Ecto neural progenitor cell (in vitro differentiated cells): Measurements from ENCODE around the gene NPHP4.
"Not testable (repeated sequence)": the region's sequence is repeated elsewhere in the genome, so short reads cannot be mapped to it uniquely, and the experiment has no call there.

Experiments used
- DNase-seq: peaks from one replicate; pipeline ENCODE4 v3.0.0-alpha.2; 2018; ENCODE audit warnings: low spot score

Gene NPHP4

GRCh38 chr1:5855196-5855897, 136.9 kb downstream of the NPHP4 start:
- DNase-seq = no peak

- DNase-seq = no peak
Measured at GRCh38 chr1:5854754-5855153, 137.5 kb downstream of the NPHP4 start.

DNA sequence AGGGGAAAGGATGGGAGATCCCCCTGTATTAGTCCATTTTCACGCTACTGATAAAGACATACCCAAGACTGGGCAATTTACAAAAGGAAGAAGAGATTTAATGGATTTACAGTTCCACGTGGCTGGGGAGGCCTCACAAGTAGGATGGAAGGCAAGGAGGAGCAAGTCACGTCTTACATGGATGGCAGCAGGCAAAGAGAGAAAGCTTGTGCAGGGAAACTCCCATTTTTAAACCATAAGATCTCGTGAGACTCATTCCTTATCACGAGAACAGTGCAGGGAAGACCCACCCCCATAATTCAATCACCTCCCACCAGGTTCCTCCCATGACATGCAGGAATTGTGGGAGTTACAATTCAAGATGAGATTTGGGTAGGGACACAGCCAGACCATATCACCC, 138.4 kb downstream of the NPHP4 start:
- DNase-seq = not testable (repeated sequence)

GRCh38 chr1:5850503-5850902, 141.7 kb downstream of the NPHP4 start:
- DNase-seq = no peak

GRCh38 chr1:5849550-5849949, 142.7 kb downstream of the NPHP4 start:
- no peak for DNase-seq

DNA sequence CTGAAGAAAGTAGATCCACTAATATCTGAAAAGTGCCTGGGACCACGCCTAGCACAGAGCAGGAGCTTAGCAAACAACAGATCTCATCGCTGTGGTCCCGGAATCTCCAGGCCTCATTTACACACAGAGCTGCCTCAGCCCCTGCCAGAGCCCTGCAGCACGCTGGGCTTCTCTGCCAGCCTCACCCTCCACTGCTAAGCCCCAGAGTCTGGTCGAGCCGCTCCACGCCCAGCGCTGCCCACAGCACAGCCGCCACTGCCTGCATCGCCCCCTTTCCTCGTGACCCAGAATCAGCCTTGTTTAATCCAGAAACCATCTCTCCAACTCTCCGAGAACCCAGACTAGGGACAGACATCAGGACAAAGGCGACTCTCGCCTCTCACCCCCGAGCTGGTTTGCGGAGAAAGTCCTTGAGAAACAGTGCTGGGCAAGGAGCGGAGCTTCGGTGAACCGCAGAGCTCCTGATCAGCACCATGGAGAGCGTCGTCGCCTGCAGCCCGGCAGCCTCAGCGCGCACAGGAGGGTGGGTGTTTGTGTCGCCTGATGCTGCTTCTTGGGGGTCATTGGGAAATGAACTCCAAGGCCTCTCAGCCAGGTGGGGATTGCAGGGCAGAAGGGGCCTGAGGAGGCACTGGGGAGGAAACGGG, 145.1 kb downstream of the NPHP4 start:
- DNase-seq = peak; percentile 77

DNA sequence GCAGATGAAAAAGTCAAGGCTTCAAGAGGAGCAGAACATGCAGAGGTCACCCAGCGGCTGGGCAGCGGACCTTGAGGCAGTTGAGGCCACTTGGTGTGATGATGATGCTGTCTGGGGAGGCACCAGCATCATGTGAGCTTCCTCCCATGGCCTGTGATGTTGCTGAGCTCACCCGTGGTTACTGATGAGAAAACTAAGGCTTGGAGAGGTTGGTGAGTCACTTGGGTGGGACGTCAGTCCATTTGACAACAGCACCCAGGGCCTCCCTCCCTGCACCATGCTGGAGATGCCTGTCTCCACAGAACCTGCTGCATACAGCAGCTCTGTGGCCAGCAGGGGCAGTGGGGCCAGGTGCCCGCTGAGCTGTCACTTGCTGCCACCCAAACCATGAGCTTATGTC, 146.8 kb downstream of the NPHP4 start:
- no peak for DNase-seq

DNA sequence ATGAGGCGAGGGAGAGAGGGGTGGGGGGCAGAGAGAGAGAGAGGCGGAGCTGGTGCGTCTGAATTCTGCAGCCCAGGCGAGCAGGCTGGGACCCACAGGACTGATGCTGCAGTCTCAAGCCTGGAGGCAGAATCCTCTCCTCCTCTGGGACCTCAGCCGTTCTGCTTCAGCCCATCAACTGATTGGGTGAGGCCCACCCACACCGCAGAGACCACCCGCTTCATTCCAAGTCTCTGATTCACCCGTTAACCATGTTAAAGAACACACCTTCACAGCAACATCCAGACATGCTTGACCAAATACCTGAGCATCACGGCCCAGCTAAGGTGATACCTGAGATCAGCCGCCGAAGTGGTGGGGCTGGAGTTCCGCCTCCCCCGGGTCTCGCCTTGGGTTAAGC, 147.8 kb downstream of the NPHP4 start:
- DNase-seq = no peak

- no peak for DNase-seq
Measured at GRCh38 chr1:5843521-5844096, 148.6 kb downstream of the NPHP4 start.

DNA sequence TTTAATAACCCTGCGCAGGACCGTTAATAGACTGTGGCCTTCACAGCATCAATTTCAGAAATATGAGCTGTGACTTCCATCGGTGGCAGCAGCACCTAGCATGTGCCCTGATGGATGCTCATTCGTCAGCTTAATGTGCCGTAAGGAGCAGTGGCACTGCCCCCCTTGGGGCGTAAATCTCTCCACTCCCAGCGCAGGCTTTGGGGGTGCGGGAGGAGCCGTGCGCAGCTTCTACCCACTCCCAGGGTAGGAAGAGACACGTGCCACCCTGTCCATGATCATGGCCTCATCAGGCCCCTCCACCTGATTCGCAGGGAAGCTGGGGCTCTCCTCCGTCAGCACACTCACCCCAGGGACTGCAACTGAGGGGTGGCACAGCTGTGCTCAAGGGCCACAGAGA, 149.5 kb downstream of the NPHP4 start:
- no peak for DNase-seq

GRCh38 chr1:5840551-5841001, 151.6 kb downstream of the NPHP4 start:
- no peak for DNase-seq

GRCh38 chr1:5839881-5840550, 152.2 kb downstream of the NPHP4 start:
- DNase-seq = no peak

DNA sequence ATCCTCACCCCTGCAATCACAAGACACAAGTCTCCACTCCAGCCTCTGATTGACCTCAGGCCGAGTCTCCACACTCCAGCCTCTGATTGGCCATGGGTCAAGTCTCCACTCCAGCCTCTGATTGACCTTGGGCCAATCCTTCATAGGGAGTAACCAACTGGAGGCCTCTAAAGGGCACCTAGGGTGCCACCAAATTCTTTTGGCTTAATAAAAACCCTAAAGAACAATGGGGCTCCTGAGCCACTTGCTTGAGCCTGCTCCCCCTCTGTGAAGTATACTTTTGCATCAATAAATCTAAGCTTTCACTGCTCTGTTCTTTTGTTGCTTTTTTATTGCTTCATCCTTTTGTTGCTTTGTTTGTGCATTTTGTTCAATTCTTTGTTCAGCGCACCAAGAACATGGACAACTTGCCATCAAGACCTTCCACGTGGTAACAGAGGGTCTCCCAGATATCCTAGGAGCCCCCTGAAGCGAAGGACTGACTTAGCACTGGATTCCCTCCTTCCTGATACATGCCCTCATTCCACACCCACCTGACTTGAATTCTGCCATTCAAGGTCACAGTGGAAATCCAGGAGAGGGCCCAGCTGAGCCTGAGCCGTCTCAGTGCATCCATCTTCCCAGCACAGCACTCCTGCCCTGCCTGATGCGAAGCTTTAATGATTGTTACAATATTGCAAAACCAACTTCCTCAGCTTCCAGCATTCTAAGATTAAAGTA, 152.9 kb downstream of the NPHP4 start:
- DNase-seq = no peak

- no peak for DNase-seq
Measured at GRCh38 chr1:5837976-5838653, 154.1 kb downstream of the NPHP4 start.

- no peak for DNase-seq
Measured at GRCh38 chr1:5836776-5837440, 155.3 kb downstream of the NPHP4 start.

DNA sequence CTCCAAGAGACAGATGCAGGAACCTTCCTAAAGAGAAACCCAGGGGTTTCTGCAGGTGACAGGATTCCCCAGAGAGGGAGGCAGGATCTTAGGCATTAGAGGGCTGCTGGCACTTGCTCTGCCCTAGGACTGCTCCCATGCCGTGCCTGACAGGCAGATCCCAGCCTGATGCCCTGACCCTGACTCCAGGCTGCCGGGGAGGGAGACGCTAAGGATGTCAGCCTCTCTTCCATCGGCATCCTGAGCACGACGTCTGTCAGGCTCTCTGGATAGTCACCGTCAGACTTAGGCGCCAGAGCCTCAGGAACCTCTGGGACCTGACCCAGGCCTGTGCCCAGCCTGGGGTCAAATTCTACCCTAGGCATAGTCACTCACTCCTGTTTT, 157.1 kb downstream of the NPHP4 start:
- DNase-seq = no peak

DNA sequence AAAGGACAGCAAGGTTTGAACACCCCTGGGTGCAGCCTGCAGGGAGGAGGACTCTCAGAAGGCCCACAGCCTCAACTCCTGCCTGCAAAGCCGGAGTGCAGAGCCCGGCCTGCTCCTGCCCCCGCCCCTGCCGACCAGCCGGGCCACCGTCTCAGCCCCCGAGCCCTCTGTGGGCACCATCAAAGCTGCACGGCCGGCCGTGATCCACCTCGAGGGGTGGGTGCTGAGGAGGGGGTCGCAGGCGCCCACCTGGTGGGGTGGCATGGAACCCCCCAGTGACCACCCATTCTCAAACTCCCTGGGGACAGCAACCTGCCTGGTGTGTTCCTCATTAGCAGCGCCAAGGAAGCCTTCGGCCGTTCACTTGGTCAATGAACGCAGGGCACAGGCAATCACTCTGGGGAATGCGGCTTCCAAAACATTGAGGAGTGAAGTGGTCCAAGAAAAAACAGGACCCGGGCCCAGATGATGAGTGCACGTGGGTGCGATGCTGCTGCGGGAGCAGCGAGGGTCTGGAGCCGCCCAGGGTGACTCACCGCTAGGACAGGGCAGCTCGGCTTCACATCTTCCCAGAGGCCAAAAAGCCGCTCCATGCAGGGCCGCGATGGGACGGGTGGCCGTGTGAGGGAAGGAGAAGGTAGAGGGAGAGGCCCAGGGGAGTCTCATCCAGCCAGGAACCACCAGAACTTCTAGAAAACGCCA, 157.6 kb downstream of the NPHP4 start:
- DNase-seq = no peak

DNA sequence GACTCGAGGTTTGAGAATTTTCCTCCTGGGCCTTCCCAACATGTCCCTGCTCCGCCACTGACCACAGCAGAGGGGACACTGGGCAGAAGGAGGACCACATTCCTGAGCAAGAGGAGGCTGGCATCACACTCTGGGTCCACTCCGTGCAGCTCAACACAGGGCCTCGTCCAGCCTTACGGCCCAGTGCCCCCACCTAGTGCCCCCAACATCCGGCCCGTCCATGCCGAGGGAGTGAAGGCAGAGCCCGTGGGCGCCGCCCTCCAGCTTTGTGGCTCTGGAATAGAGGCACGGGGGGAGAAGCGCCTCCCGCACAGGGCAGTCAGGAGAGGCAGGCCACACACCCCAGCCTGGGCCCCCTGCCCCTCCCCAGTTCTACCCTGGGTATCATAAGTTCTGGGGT, 158.3 kb downstream of the NPHP4 start:
- DNase-seq = no peak

GRCh38 chr1:5832916-5833895, 159.0 kb downstream of the NPHP4 start:
- DNase-seq = no peak
